NCI-H1694 (cell line): ENCODE measurements around the gene PLXDC1.
"Not testable (repeated sequence)": the region's sequence is repeated elsewhere in the genome, so short reads cannot be mapped to it uniquely, and the experiment has no call there.

Experiments used
- DNase-seq: peaks from one replicate; lab custom pipeline; 2025; lab: John Stamatoyannopoulos, UW

PLXDC1 gene

DNA sequence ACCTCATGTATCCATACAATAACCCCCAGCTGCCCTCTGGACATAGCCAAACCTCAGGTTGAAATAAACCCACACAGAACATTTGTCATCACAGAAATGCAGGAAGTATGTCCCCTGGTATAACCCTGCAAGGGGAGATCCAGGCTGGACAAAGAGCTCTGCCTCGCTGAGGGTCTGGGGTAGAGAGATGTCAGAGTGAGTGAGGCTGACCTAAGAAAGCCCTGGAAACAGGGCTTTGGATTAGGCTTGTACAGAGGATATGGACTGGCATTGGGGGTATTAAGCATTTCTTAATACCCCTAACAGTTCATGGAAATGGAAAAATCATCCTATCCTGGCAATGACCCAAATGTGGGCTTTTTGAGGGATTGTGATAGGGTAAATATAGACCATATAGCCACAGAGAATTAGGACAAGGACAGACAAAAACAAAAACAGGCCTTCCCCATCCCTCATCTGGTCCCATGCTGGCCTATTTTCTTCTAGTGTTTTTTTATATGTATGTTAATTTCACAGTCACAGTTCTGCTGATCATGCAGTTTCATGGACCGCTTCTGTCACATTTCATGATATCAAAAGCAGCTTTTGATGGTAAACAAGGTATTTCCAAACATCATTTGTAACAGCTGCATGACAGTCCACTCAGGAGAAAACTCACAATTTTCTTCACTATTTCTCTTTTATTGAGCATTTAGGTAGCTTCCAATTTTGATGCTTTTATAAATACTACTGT, 26.1 kb downstream of the PLXDC1 start:
- DNase-seq: no peak

DNA sequence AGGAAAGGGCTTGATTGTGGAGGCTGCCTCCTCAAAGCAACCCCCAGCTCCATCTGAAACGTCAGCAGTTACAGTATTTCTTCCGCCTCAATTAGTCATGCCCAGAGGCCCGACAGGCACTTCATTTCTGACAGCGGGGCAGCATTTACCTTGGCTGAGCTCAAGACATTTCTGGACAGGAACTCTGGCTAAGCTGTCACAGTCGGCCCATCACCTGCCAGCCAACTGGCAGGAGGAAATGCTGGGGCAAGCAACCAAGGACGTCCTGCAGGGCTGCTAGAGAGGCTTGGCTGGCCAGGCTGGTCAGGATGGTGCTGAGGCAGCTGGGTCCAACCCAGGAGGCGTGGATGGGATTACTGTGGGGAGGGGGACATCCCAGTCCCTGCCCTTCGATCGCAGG, 27.8 kb downstream of the PLXDC1 start:
- DNase-seq: no peak

DNA sequence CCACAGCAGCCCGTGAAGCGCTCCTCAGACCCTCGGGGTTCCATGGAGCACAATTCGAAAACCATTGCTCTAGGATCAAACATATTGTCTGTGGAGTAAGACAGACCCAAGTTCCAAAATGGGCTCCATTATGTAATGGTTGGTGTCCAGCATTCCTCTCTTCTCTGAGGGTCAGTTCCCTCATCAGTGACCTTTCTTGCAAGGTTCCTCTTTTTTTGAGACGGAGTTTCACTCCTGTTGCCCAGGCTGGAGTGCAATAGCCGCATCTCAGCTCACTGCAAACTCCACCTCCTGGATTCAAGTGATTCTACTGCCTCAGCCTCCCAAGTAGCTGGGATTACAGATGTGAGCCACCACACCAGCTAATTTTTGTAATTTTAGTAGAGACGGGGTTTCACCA, 28.4 kb downstream of the PLXDC1 start:
- no peak for DNase-seq

DNA sequence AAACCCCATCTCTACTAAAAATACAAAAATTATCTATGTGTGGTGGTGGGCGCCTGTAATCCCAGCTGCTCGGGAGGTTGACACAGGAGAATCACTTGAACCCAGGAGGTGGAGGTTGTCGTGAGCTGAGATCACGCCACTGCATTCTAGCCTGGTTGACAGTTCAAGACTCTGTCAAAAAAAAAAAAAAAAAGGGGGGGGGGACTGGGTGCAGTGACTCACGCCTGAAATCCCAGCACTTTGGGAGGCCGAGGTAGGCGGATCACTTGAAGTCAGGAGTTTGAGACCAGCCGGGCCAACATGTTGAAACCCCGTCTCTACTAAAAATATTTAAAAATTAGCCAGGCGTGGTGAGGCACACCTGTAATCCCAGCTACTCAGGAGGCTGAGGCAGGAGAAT, 29.5 kb downstream of the PLXDC1 start:
- not testable (repeated sequence) for DNase-seq

DNA sequence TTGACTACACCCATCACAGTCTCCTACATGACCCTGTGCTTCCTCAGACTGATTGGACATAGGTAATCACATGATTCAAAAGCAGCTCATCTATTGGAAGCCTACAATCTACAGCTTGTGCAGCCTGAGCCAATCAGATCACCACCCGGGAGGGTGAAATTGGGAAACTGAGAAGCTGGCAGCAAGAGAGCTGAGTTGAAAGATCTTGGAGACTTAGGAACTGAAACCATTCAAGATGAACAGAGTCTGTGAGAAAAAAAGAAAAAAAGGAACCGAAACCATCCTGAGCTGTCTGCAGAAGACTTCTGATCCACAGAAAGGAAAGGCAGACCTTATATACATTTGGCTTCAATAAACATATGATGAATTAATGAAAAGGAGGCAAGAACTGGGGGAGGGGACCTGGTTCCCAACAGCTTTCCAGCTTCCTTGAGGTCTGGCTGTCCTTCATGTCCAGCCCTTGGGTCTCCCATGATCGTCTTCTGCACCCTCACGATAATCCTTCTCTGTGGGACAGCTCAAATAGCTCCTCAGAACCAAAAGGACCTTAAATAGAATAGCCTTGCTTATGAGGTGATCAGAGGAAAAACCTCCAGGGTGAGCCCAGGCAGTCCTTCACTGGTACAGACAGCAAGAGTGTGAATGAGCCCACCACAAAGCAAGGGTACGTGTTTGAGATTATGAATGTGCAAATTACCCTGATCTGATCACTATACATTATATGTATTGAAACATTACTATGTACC, 32.6 kb downstream of the PLXDC1 start:
- no peak for DNase-seq

DNA sequence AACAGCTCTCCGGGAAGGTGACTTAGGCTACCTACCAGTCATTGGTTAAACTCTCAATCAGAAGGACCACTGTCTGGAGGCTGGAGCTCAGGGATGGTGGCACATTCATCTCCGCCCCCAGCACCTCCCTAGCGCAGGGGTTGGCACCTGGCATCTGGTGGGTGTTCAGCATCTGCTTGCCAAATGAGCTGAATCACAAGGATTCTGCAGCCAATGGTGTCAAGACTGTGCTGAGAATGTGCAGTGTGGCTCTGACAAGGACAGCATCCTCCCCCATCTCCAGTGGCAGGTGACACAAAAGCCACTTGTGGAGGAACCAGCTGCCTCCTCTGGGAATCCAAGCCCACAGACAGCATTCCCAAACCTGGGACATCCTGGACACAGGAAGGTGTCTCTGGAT, 35.2 kb downstream of the PLXDC1 start:
- DNase-seq: no peak

DNA sequence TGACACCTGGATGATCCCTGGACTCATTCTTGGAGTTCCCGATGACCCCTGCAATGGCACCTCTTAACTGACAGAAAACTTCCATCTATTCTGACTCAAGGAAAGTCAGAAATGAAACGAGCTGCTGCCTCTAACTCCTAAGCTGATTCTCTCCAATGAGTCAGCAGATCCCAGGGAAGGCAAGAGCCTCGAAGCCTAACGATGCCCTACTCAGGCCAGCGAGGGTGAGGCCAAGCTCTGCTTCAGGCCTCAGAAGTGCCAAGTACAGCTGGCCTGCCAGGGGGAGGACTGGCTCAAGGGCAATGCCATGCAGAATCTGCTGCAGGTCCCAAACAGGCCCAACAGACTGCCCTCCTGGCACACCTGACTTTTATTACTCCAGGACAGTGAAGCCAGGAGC, 36.3 kb downstream of the PLXDC1 start:
- DNase-seq: no peak

DNA sequence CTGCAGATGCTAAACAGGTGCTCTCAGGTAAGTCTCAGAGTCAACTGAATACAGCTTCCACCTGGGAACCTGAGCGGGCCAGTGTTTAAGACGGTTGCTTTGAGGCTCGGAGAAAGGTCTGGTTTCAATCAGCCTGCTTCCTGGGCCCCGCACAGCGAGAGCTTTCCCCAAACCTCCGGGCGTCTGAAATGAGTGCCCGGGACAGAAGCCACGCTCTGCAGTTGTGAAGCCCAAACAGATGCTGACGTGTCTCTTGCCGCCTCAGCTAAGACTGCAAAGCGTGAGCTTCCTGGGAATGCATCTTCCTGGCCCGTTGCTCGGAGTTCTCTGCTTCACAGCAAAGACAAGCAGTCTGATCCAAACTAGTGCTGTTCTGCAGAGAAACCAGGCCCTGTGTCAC, 36.7 kb downstream of the PLXDC1 start:
- DNase-seq: no peak

DNA sequence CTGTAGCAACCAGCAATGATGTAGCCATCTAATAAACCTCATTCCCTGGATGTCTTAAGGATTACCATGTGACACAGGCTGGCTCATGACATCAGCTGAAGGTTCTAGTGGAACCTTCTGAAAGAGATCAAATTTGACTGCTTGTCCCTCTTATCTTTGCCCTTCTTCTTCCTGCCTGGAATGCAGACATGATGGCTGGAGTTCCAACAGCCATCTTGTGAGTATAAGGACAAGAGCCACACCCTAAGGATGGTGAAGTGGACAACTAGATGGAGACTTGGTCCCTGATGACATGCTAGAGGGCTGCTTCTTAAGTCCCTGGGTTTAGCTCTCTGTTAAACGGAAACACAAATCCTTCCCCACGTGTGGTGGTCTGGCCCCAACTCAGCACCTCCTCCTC, 37.6 kb downstream of the PLXDC1 start:
- no peak for DNase-seq

DNA sequence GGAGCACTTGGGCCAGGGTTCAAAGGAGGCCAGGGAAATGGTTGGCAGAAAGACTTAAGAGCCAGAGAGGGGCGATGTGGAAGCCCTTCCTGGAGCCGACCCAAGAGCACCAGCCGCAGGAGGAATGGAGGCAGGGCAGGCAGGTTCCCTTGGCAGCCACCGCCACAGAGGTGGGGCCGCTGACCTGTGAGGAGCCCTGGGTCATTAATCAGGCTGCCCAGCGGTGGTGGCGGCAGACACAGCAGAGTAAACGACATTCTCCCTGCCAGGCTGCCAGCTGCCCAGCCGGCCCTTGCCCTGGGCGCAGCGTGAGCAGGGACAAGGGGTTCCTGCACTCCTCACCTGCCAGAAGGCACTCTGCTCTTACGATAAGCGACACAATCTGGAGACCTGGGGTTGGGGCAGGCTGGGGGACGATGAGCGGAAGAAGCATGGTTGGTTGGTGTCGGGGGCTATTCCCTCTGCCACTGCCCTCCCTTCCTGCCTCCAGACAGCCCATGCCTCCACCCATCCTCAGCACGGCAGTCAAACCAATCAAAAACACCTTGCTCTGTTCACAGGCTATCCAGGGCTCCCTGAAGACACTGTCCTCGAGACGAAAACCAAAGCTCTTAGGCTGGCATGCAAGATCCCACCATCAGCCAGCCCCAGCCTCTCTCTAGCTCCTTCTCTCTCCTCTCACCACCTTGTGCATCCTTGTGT, 40.9 kb downstream of the PLXDC1 start:
- no peak for DNase-seq

DNA sequence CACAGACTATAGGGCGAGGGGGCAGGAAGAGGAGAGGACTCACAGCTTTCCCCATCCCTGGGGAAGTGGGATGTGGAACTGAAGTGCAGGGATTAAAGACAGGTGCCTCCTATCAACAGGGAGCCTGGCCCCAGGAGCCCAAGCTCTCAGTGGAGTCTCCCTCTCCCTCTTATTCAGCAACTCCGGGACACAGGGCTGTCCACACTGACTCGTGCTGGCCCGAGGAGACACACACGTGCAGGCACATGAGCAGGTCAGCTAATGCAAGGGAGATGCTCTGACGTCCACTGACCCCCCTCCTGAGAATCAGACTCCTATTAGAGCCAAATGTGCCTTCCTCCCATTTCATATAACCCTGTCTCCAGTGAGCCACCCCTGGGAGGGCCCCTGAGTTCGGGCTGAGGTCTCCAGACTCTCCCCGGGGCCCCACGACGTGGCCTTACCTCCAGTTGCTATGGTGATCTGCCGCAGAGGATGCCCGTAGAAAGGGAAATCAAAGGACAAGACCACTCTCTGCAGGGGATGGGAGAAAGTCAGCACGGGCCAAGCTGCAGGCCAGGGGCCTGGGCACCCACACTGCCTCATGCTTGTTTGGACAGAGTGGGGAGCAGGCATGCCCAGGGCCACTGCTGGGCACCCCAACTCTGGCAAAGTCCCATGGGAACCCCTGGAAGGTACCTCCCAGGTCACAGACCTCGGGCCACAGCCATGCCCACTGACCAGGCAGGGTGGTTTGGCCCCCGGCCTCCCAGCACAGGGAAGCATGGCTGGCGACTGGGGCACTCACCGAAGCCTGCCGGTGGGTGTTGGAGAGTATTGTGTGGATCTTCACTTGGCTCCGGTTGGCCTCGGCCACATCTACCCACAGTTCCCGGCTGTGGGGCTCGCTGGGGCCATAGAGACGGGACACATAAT, 42.7 kb downstream of the PLXDC1 start:
- no peak for DNase-seq

DNA sequence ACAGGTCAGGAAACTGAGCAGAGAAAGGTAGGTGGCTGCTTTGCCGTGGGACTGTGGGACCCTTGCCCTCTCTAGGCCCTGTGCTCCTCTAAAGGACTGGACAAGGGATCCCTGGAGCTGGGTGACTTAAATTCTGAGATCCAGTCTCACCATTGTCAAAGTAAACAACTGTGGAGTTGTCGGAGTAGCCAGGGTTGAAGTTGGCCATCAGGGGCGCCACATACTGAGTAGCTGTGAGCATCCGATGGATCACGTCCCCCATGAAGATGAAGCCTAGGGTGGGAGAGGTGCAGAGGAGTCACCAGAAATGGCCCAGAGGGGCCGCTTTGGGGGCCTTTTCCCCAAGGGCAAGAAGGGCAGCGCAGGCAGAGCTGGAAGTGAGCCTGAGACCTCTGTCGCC, 43.5 kb downstream of the PLXDC1 start:
- no peak for DNase-seq

DNA sequence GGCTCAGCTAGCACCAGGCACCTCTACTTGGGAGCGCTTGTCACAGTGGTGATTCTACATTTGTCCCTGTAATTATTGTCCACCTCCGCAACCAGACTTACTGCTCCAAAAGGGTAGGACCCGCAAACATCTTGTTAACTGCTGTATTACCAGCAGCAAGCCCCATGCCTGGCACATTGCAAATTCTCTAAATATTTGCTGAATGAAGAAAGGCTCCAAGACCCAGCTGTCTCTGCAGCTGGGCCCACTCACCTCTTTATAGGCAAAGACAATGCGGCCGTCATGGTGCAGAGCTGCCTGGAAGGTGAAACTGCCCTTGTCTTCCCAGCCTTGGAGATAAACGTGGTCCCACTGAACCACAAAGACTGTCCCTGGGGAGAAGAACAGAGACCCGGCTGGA, 44.3 kb downstream of the PLXDC1 start:
- no peak for DNase-seq

DNA sequence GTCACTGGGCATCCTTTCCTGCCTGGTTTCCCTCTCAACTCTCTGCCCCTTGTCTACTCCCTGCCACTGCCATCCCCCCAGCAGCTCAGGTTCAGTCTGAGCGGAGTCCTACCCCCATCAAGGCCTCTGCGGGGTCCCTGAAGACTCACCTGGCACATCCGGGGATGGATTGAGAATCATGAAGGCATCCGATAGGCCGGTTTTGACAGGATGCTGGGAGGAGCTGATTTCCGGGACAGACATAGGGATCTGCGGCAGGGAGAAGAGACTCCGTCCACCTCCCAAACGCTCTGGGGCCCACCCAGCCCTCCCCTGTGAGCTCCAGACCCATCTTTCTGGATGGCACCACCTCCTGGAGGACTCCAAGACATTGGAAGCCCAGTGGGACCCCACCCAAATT, 45.7 kb downstream of the PLXDC1 start:
- DNase-seq: no peak

DNA sequence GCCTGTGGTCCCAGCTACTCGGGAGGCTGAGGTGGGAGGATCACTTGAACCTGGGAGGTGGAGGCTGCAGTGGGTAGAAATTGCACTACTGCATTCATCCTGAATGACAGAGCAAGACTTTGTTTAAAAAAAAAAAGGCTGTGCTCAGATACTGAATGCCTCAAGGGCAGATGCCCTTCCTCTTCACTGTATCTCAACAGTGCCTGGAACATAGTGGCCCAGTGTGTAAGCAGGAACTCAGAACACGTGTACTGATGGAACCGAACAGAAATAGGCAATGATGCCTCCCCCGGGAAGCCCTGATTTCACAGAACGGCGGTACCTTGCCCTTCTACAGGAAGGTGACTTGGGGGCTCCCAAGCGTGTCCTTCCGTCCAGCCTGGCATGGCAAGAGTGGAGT, 46.8 kb downstream of the PLXDC1 start:
- DNase-seq: no peak

DNA sequence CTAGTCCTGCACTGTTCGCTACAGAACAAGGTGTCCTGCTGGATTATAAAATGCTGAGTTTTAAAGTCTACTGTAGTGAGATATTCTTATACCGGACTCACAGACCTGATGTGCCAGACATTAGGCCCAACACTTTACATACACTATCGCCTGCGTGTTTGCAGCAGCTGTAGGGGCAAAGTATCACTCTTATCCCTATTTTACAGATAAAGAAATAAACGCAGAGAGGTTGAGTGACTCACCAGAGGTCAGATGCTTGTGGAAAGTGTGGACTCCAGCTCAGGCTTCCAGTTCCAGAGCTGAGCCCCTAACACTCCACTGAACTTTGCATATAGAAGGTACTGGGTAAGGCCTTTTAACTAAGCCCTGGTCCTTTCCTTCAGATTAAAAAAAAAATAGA, 47.4 kb downstream of the PLXDC1 start:
- no peak for DNase-seq

DNA sequence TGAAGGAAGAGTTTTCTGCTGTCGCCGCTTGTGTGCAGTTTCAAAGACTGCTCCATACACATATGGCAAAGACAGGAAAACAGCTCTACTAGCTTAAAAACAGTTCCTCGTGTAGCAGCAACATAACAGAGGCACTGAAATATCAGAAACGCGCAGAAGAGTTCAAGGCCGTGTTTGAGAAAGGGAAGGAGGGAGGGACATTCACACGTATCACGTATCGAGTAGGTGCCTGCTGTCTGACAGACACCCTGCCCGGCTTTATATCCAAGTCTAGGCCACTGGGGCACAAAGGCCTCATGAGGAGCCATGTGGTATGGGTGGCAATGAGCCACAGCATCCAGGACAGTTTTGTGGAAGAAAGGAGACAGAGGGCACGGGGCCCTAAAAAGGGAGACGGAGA, 50.3 kb downstream of the PLXDC1 start:
- DNase-seq: no peak

DNA sequence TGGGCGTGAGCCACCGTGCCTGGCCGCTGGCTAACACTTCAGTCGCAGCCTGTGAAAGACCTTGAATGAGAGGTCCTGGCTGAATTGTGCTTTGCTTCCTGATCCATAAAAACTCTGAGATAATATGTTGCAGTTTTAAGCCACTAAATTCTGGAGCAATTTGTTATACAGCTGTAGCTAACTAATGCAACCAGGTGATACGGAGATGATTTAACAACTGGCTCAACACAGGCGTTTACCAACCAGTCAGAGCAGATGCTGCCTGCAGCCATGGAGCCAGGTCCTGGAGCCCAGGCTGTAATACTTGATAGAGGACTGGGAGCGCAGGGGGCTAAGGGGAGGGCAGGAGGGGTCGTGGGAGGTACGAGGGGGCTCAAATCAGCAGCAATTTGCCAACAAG, 50.9 kb downstream of the PLXDC1 start:
- DNase-seq: no peak

DNA sequence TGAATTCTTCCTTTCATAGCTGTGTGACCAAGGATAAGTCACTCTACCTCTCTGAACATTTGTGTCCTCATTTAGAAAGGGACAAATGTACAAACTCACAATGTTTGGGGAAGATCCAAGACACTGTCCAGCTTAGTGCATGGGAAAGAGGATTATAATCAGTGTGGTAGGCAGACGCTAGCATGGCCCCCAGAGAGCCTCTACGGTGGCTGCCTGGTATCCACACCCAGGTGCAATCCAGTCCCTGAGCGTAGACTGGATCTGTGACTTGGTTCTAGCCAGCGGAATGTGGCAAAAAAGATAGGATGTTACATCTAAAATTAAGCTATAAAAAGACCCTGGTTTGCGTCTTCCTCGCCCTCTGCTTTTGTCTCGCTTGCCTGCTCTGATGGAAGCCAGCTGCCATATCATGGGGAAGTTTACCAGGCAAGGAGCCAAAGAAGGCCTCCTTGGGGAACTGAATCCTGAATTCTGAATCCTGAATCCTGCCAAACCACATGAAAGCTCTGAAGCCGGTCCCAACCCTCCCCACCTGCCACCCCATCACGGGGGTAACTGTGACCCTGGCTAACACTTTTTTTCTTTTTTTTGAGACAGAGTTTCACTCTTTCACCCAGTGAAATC, 51.7 kb downstream of the PLXDC1 start:
- DNase-seq: peak; percentile 94

DNA sequence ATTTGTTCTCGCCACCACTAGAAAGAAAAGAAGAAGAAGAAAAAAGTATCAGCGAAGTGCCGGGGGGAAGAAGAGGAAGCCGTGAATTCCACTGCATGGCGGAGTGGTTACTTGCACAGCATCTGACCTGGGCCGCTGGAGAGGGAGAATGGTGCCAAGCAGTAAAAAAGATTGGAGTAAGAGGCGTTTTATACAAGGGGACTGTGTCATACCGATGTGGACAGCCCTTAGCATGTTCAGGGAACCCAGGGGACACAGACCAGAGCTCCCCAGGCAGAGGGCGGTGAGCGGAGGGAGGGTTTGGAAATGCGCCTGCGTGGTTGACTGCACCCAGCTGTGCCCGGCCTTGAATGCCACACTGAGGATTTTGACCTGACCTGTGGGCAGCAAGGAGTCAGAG, 52.8 kb downstream of the PLXDC1 start:
- no peak for DNase-seq

DNA sequence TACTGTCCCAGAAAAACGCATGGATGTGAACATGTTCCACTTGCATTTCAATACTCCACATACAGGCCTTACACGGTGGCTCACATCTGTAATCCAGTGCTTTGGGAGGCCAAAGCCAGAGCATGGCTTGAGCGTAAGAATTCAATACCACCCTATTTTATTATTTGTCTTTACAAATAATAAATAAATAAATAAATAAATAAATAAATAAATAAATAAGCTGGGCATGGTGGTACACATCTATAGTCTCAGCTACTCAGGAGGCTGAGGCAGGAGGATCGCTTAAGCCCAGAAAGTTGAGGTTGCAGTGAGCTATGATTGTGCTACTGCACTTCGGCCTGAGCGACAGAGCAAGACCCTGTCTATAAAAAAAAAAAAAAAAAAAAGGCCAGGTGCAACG, 53.9 kb downstream of the PLXDC1 start:
- no peak for DNase-seq

DNA sequence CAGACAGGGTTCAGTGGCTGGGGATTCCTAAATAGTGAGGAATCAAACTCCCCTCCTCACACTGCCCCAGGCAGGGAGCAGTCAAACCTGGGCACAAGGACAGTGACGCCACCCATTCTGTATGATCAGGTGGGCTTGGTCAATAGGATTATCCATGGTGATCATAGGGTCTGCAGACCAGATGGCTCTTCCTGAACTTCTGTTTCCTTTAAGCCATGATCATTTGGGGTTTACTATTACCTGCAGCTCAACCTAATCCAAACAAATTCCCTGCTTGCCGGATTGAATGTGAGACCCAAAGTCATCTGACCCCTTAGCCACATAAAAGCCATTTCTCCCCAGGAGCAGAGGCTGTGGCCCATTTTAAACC, 54.3 kb downstream of the PLXDC1 start:
- no peak for DNase-seq
